GM10248 (cell line): ENCODE results near the gene CLMN.
"Not testable (repeated sequence)": the region's sequence is repeated elsewhere in the genome, so short reads cannot be mapped to it uniquely, and the experiment has no call there.

Experiments
- CTCF ChIA-PET: fragments of 300-600 bp; sonication (Branson Sonifier 250); formaldehyde crosslinking; extraction: SDS; loops from one replicate; lab custom pipeline; 2021; ENCODE audit warnings: antibody characterized with exemption; lab: Yijun Ruan, JAX
- POLR2A ChIA-PET: fragments of 350-650 bp; sonication (Branson Sonifier 250); formaldehyde crosslinking; extraction: SDS; loops from one replicate; lab custom pipeline; 2020; ENCODE audit warnings: antibody characterized with exemption; lab: Yijun Ruan, JAX
- DNase-seq: peaks from one replicate; pipeline ENCODE4 v3.0.0; 2012; ENCODE audit errors: extremely low spot score
- CTCF ChIP-seq: IDR thresholded peaks from 2 replicates; pipeline ENCODE4 v1.5.1; 2012; ENCODE audit warnings: mild to moderate bottlenecking, low read depth; ENCODE audit errors: extremely low read depth, missing control alignments, control extremely low read depth

The CLMN gene

GRCh38 chr14:95211721-95212504, 107.8 kb downstream of the CLMN start:
- no peak for TF ChIP-seq CTCF
- CTCF ChIA-PET, result interaction anchor here (0.7 kb wide), 1 partner anchor 19 kb away, joined by 3 read pairs; no protein-coding TSS in a partner anchor
- DNase-seq, result peak; percentile 41
- POLR2A ChIA-PET, result no interaction called here

- TF ChIP-seq CTCF, result no peak
Observed at GRCh38 chr14:95210699-95211098, 109.0 kb downstream of the CLMN start.

GRCh38 chr14:95208598-95208997, 111.1 kb downstream of the CLMN start:
- POLR2A ChIA-PET, result no interaction called here
- DNase-seq, result no peak
- no peak for TF ChIP-seq CTCF
- CTCF ChIA-PET, result no interaction called here

More at GRCh38 chr14:95210699-95211098, 109.0 kb downstream of the CLMN start:
- no peak for DNase-seq
- ChIA-PET CTCF (no interaction called here), POLR2A (interaction anchor here (0.7 kb wide), 1 partner anchor 865 kb away, joined by 8 read pairs; no protein-coding TSS in a partner anchor)

GRCh38 chr14:95207475-95208233, 112.1 kb downstream of the CLMN start:
- ChIA-PET POLR2A (no interaction called here), CTCF (interaction anchor here (0.6 to 1.3 kb wide), 2 partner anchors 14 to 18 kb away, joined by 3 to 4 read pairs; no protein-coding TSS in a partner anchor)
- TF ChIP-seq CTCF, result no peak
- DNase-seq, result no peak

GRCh38 chr14:95206534-95206933, 113.2 kb downstream of the CLMN start:
- POLR2A ChIA-PET, result no interaction called here
- no peak for TF ChIP-seq CTCF
- DNase-seq, result no peak
- CTCF ChIA-PET, result interaction anchor here (1.3 to 2.7 kb wide), 2 partner anchors 11 to 17 kb away, joined by 3 to 9 read pairs; no protein-coding TSS in a partner anchor

- ChIA-PET POLR2A (no interaction called here), CTCF (interaction anchor here (0.9 to 2.7 kb wide), 6 partner anchors 9 to 21 kb away, joined by 3 to 9 read pairs (median 4); no protein-coding TSS in a partner anchor)
- no peak for DNase-seq
- no peak for TF ChIP-seq CTCF
Observed at GRCh38 chr14:95204705-95205104, 115.0 kb downstream of the CLMN start.

GRCh38 chr14:95201745-95202144, 118.0 kb downstream of the CLMN start:
- not testable (repeated sequence) for DNase-seq

More at GRCh38 chr14:95201745-95202144, 118.0 kb downstream of the CLMN start:
- CTCF ChIA-PET, POLR2A ChIA-PET: not testable (repeated sequence)
